ENCODE results near the gene NTSR2.

Gene NTSR2

DNA sequence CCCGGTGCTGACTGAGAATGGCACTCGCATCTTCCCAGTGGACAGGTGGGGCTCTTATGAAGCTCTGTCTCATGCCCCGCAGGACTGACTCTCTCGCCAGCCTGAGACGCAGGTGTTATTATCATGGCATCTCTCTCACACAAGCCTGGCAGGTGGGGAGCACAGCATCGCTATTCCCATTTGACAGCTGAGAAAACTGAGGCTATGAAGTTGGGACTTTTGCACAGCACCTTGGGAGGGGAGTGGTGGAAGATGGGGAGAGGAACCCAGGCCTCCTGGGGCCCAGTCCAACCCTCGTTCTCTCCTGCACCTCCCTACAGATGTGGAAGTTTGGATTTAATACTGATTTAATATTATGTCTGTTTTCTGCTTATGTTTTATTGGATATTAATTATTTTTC, 9.0 kb upstream of the NTSR2 start:
- TF ChIP-seq GATA3 (IDR thresholded peaks at IDR 0.05; ENCODE audit: low read depth, low read length): no peak

DNA sequence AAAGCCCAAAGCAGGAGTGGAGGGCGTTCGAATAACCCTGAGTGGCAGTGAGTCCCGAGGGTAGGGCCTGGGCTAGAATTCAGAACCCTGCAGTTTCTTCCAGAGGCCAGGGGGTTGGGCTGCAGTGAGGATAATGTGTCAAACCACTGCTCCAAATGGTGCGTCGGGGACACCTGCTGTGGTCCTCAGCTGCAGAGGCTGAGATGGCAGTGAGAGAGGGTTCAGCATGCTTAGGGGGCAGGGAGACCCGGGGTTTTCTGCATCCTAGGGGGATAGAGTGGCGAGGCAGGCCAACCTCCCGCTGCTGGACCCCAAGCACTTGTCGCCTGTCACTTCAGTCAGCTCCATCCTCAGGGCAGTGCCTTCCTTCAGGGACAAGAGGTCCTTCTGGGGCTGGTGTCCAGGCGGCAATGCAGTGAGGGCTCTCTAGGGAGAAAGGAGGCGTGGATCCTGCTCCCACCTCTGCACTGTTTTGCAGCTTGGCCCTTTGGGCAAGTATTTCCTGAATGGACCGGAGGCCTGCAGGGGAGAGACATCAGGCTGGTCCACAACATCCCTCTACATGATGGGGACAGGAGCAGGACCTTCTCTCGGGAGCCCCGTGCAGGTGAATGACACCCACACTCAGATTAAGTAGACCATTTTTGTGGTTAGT, 8.4 kb upstream of the NTSR2 start:
- no peak for TF ChIP-seq GATA3 (IDR thresholded peaks at IDR 0.05; ENCODE audit: low read depth, low read length)
- TF ChIP-seq GATA2 (IDR thresholded peaks at IDR 0.05; ENCODE audit: low read depth, low read length): no peak

DNA sequence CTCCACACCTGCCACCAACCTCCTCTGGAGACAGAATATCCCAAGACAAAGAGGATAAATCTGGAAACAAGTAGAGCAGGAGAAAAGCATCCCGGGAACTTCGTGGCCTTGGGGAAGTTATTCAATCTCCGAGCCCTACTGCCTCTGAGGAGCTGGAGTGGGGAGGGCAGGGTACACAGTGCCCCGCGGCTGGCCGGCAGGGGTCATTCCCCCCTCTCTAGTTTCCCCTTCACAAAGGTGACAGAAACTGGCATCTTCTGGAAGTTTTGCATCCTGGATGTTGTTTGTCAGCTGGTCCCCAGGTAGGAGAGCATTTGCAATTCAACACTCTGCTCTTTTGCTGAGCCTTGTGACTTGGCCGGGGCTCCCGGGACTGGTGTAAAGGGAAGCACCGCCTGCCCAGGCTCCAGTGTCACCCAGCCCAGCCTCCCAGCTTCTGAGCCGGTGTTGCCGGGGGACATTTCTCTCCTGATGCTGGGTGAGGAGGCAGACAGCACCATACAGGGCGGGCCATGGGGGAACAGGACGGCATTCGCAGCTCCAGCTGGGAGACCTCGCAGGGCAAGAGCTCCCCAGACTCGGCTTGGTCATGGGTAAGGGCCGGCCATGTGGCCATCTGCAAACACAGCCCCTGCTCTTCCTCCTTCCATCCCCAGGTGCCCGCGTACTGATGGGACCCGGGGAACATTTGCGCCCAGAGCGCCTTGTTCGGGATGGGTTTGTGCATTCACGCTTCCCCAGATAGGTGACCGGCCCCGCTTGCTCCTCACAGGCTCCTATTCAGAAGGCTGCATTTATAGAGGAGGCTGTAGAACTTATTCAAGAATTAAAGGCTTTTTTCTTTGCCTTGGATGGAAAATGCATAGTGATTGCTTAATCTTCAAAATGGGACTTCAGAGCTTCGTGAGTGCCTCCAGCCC, 7.4 kb upstream of the NTSR2 start:
- TF ChIP-seq GATA3 (IDR thresholded peaks at IDR 0.05; ENCODE audit: low read depth, low read length): no peak
- no peak for TF ChIP-seq GATA2 (IDR thresholded peaks at IDR 0.05; ENCODE audit: low read depth, low read length)

DNA sequence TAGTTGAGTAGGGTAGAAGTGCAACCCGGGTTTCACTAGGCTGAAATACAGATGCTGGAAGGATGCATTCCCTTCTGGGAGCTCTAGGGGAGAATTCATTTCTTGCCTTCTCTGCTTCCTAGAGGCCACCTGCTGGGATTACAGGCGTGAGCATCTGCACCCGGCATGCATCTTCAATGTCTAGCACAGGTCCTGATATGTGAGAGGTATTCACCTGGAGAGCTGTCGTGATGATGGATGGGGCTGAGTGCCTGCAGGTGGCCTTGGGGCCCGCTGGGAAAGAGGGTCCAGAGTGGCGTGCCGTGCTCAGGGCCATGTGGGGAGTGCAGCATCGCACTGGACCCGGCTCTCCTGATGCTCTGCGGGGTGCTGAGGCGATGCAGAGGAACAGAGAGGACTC, 6.6 kb upstream of the NTSR2 start:
- TF ChIP-seq GATA2 (IDR thresholded peaks at IDR 0.05; ENCODE audit: low read depth, low read length): no peak
- TF ChIP-seq GATA3 (IDR thresholded peaks at IDR 0.05; ENCODE audit: low read depth, low read length): no peak

DNA sequence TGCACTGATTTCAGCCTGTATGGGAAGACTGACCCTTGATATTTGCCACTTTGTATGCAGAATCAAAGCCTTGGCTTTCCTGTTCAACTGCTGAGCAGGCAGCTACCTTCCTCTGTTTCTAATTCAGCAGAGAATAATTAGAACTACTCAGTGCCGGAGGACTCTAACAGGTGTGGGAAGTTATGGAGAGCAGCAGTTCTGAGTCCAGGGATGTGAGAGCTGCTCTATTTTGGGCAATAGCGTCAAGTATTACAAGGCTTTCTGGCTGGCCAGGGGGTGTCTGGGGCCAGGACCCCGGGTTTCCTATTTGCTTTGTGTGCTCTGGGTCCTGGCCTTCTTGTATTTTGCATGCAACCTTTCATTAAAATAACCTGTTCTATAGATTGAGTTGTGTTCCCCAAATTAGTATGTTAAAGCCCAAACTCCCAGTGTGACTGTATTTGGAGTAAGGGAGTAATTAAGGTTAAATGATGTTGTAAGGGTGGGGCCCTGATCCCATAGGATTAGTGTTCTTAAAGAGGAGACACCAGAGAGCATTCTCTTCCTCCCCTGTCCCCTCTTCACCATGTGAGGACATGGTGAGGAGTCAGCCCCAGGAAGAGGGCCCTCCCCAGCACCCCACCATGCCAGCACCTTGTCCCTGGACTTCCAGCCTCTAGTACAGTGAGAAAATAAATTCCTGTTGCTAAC, 5.6 kb upstream of the NTSR2 start:
- TF ChIP-seq GATA3 (IDR thresholded peaks at IDR 0.05; ENCODE audit: low read depth, low read length): no peak
- no peak for TF ChIP-seq GATA2 (IDR thresholded peaks at IDR 0.05; ENCODE audit: low read depth, low read length)

DNA sequence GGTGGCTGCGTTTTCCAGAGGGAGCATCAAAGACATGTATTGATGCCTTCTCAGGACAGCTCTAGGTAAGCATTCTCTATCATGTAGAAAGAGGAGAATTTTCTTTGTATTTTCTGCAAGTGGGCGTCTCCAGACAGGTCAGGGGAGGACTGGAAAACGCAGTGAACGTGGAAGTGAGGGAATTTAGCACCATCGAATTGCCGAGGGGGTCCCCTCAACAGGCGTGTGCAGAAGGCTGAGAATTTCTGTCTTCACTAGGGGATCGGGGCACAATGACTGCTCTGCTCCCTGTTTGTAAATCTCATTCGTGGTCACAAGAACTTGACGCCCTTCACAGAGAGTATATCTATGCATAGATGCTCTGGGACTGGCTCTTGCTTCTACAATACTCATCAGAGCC, 5.0 kb upstream of the NTSR2 start:
- TF ChIP-seq GATA3 (IDR thresholded peaks at IDR 0.05; ENCODE audit: low read depth, low read length): no peak
- TF ChIP-seq GATA2 (IDR thresholded peaks at IDR 0.05; ENCODE audit: low read depth, low read length): no peak

DNA sequence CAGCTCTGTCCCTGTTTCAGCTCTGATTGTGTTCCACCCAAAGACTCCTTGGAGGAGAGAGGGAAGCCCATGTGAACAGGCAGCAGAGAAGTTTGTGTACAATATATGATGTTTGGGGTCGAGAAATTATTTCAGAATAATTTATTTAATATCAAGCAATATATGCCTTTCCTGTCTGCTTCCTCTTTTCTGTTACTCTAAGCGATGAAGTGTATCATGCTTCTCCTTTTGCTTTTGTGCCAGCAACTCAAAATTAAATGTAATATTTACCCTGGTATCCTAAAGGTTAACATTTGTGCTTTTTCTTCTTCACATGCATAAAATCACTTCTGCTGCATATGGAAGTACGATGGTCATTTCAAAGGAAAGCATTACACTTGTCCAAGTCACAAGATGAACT, 2.4 kb upstream of the NTSR2 start:
- TF ChIP-seq GATA2 (IDR thresholded peaks at IDR 0.05; ENCODE audit: low read depth, low read length) (no peak), GATA3 (IDR thresholded peaks at IDR 0.05; ENCODE audit: low read depth, low read length) (no peak)

DNA sequence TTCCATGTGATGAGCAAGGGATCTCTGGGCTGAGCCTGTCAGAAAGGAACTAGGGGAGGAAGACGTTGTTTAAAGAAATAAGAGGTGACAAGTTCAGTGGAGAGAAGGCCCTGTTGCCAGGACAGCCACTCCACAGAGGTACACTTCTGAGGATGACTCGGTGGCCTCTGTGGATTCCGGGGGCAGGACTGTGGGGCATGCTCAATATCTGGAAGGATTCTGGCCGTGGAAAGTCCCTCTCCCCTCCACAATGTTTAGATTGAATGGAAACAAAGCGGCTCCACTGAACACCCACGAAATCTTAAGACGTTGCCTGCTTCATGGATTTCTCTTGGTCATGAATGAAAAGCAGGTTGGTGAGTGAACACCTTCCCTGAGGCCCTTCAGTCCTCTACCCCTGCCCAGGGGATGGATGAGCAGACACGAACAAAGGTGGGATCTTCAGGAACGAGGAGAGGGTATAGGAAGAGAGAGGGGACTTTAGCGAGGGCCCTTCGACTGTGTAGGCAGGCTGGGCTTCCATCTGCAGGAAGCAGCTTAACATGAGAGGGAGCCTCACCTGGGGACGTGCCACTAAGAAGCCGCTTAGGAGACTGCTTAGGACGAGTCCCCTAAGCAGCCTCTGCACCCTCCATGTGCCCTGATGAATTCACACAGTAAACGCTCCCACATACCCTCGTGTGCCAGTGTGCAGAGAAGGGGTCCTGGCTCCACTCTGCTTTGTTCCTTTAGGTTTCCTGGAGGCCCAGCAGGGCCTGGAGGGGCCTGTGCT, 1.9 kb downstream of the NTSR2 start:
- no peak for TF ChIP-seq GATA3 (IDR thresholded peaks at IDR 0.05; ENCODE audit: low read depth, low read length)
- no peak for TF ChIP-seq GATA2 (IDR thresholded peaks at IDR 0.05; ENCODE audit: low read depth, low read length)

DNA sequence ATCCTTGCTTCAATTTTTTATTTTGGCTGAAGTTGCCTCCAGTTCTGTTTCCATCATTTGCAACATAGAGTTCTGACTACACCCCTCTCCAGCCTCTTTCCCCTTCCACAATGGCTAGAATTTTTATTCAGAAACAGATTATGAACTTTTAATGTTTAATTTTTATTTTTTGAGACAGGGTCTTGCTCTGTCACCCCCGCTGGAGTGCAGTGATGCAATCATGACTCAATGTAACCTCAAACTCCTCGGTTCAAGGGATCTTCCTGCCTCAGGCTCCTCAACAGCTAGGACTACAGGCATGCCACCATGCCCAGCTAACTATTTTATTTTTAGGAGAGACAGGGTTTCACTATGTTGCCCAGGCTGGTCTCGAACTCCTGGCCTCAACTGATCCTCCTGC, 2.8 kb downstream of the NTSR2 start:
- no peak for TF ChIP-seq GATA3 (IDR thresholded peaks at IDR 0.05; ENCODE audit: low read depth, low read length)
- no peak for TF ChIP-seq GATA2 (IDR thresholded peaks at IDR 0.05; ENCODE audit: low read depth, low read length)

DNA sequence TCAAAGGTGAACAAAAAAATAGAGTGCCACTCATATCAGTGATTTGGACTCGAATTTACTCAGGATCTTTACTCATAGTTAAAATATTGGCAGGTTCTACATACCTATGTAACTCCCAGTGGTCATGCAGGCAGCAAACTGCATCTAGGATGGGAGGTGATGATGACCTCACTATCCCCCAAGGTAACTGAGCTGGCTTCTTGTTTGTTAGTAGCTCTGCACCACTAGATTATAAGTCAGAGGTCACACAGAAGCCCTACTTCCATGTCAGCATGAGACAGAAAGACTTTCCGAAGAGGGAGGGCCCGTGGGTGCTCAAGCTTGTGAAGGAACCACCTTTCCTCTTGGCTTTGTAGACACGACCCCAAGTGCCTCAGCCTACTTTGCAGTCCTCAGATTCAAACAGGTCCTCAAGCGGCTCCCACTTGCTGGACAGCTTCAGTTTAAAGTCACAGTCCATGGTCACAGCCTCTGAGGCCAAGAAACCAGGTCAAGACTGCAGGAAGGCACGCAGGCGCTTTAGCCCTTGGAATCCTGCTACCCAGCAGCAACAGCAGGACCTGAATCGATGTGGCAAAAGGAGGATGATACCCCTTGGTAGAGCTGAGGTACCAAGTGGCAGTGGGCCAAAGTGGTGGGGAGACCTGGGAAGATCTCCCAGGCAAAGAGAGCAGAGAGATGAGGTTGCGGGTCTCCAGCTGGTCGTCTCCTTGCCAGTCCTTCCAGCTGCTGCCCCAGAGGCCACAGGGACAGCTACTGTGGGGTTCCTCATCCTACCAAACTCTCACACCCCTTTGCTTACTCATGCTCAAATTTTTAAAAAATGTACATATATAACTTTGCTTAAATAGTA, 4.3 kb downstream of the NTSR2 start:
- TF ChIP-seq GATA2 (IDR thresholded peaks at IDR 0.05; ENCODE audit: low read depth, low read length) (no peak), GATA3 (IDR thresholded peaks at IDR 0.05; ENCODE audit: low read depth, low read length) (no peak)

DNA sequence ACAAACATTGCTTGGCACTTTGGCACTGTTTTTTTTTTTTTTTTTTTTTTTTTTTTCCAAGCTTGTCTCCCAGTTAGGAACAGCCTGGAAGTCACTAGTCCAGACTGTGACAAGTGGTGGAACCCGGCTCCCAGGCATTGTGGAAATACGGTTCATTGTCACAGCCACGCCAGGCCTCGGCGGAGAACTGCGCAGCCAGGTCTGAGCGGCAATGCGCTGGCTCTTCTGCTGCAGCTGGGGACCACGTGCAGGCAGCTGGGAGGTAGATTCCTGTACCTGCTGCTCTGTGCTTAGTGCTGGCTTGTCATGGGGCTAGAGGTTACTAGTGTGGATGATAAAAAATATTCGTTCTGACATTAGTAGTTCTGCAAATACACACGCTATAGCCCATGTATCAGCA, 5.0 kb downstream of the NTSR2 start:
- TF ChIP-seq GATA3 (IDR thresholded peaks at IDR 0.05; ENCODE audit: low read depth, low read length): no peak

DNA sequence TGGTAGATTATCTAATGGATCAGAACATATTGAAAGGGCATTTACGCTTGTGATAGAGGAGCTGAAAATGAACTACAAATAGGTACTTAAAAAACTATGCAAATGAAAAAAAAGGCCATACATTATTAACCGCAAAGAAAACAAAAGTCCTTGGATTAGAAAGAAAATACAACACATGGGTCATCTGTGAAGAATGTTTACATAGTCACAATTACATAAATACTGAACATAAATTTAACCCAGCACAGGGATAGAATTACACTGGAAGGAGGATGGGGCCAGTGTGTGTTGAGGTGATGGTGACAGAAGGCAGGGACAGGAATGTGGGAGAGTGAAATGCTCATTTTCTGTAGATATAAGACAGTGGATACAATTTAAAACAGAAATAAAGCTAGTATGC, 6.6 kb downstream of the NTSR2 start:
- TF ChIP-seq GATA2 (IDR thresholded peaks at IDR 0.05; ENCODE audit: low read depth, low read length): no peak
- TF ChIP-seq GATA3 (IDR thresholded peaks at IDR 0.05; ENCODE audit: low read depth, low read length): no peak

DNA sequence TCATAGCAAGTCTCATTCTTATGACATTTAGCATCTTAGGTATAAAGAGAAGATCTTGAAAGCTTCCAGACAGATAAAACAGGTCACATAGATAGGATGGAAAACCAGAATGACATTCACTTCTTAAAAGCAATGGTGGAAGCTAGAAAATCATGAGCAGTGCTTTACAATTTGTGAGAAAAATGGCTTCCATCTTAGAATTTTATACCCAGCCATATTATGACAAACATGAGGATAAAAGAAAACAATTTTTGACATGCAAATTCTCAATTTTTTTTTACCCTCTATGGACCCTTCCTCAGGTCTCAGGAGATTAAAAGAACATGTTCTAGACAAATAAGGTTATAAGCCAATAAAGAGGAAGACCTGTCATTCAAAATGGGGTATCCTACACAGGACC, 7.1 kb downstream of the NTSR2 start:
- TF ChIP-seq GATA2 (IDR thresholded peaks at IDR 0.05; ENCODE audit: low read depth, low read length) (no peak), GATA3 (IDR thresholded peaks at IDR 0.05; ENCODE audit: low read depth, low read length) (no peak)
